GM20000 (cell line): ENCODE results near the gene EIF4G3.
"Not testable (repeated sequence)": the region's sequence is repeated elsewhere in the genome, so short reads cannot be mapped to it uniquely, and the experiment has no call there.

ENCODE experiments used
- DNase-seq: peaks from one replicate; pipeline ENCODE4 v3.0.0; 2012; ENCODE audit warnings: low spot score
- CTCF ChIP-seq: IDR thresholded peaks from 2 replicates; pipeline ENCODE4 v1.5.1; 2012; ENCODE audit warnings: mild to moderate bottlenecking, control low read depth; ENCODE audit errors: extremely low read depth, missing control alignments

The EIF4G3 gene

GRCh38 chr1:21192284-21192683 lies 15.6 kb upstream of the EIF4G3 start:
- no peak for DNase-seq
- no peak for TF ChIP-seq CTCF

- DNase-seq, result not testable (repeated sequence)
These were observed 14.1 kb upstream of the EIF4G3 start for GRCh38 chr1:21190771-21191170.

- DNase-seq, result no peak
- no peak for TF ChIP-seq CTCF
These were observed 13.3 kb upstream of the EIF4G3 start for GRCh38 chr1:21189906-21190500.

GRCh38 chr1:21189421-21189820 lies 12.7 kb upstream of the EIF4G3 start:
- TF ChIP-seq CTCF, result no peak
- no peak for DNase-seq

- DNase-seq, result no peak
- TF ChIP-seq CTCF, result no peak
These were observed 11.5 kb upstream of the EIF4G3 start for GRCh38 chr1:21188235-21188634.

- no peak for TF ChIP-seq CTCF
- no peak for DNase-seq
These were observed 8.6 kb upstream of the EIF4G3 start for GRCh38 chr1:21185221-21185731.

- DNase-seq, result no peak
- TF ChIP-seq CTCF, result no peak
These were observed 7.6 kb upstream of the EIF4G3 start for GRCh38 chr1:21184276-21184675.

GRCh38 chr1:21182181-21182731 lies 5.6 kb upstream of the EIF4G3 start:
- TF ChIP-seq CTCF, result no peak
- no peak for DNase-seq

GRCh38 chr1:21178271-21178670 lies 1.6 kb upstream of the EIF4G3 start:
- not testable (repeated sequence) for DNase-seq
